Calu3 (cell line): ENCODE measurements around the gene CLEC16A. TPM values are rescaled to one million over a fixed set of nuclear protein-coding genes. Genes with fewer than 3 reads are reported as not detected.
"Not testable (repeated sequence)": the region's sequence is repeated elsewhere in the genome, so short reads cannot be mapped to it uniquely, and the experiment has no call there.

Experiments
- BruUV-seq: library from RNA; stranded (reverse); fragments of 400-500 nt; replicated peaks from 2 replicates; lab custom pipeline; 2021; lab: Mats Ljungman, UMichigan
- CTCF ChIA-PET: fragments of 300-600 bp; sonication (Branson Sonifier 250); formaldehyde crosslinking; loops from one replicate; lab custom pipeline; 2022; ENCODE audit warnings: antibody characterized with exemption; lab: Charles Lee
- DNase-seq: peaks from one replicate; pipeline ENCODE4 v3.0.0; 2022
- H3K27ac Mint-ChIP-seq: one replicate; pipeline ENCODE4 v1.8.0; 2022; ENCODE audit warnings: mixed read lengths; ENCODE audit not compliant: unreplicated experiment
- H3K27me3 Mint-ChIP-seq: one replicate; pipeline ENCODE4 v1.8.0; 2022; ENCODE audit warnings: mixed read lengths; ENCODE audit not compliant: unreplicated experiment
- H3K36me3 Mint-ChIP-seq: one replicate; pipeline ENCODE4 v1.8.0; 2022; ENCODE audit warnings: mild to moderate bottlenecking, moderate library complexity, mixed read lengths; ENCODE audit not compliant: insufficient read depth, unreplicated experiment
- H3K4me1 Mint-ChIP-seq: one replicate; pipeline ENCODE4 v1.8.0; 2022; ENCODE audit warnings: mild to moderate bottlenecking, low read depth, mixed read lengths; ENCODE audit not compliant: unreplicated experiment
- H3K4me3 Mint-ChIP-seq: one replicate; pipeline ENCODE4 v1.8.0; 2022; ENCODE audit warnings: mild to moderate bottlenecking, low read depth, moderate library complexity, mixed read lengths; ENCODE audit not compliant: unreplicated experiment
- H3K9me3 Mint-ChIP-seq: one replicate; pipeline ENCODE4 v1.8.0; 2022; ENCODE audit warnings: low read depth, mixed read lengths; ENCODE audit not compliant: unreplicated experiment
- CTCF ChIP-seq: fragments of 200-600 bp; IDR thresholded peaks from one replicate; pipeline ENCODE4 v1.8.0; 2022; ENCODE audit warnings: antibody characterized with exemption; ENCODE audit not compliant: unreplicated experiment
- intact Hi-C: fragments of 100-400 bp; cut with micrococcal nuclease; formaldehyde crosslinking; loops from one replicate; pipeline ENCODE4 v1.10.0; 2022; ENCODE audit not compliant: unreplicated experiment
- total RNA-seq: library from RNA; stranded (reverse); gene quantifications from 2 replicates; pipeline ENCODE4 v1.2.3, GENCODE V29; 2022

The CLEC16A gene
- total RNA-seq, 1 experiment from 2014 or later, result 33.0 TPM

GRCh38 chr16:10939649-10940234 is 4.6 kb upstream of the CLEC16A start:
- Mint-ChIP-seq H3K36me3 (peaks cover 58% of the 10 kb centered on the region), H3K9me3 (no peaks in the 10 kb centered on the region), H3K27me3 (no peaks in the 10 kb centered on the region), H3K4me1 (peaks cover 38% of the 10 kb centered on the region), H3K27ac (no peak overlapping the region), H3K4me3 (peak overlapping the region; percentile 92)
- intact Hi-C loops, result no loop called here
- DNase-seq, result no peak
- BruUV-seq, result no TSS peak
- CTCF ChIA-PET, result interaction anchor here (0.6 kb wide), 1 partner anchor 628 kb away, joined by 5 read pairs; no protein-coding TSS in a partner anchor
- no peak for TF ChIP-seq CTCF

GRCh38 chr16:10940501-10941079 is 3.8 kb upstream of the CLEC16A start:
- Mint-ChIP-seq H3K4me1 (peaks cover 46% of the 10 kb centered on the region), H3K4me3 (peak overlapping the region; percentile 92), H3K9me3 (no peaks in the 10 kb centered on the region), H3K27me3 (no peaks in the 10 kb centered on the region), H3K27ac (peak overlapping the region; percentile 4), H3K36me3 (peaks cover 62% of the 10 kb centered on the region)
- CTCF ChIA-PET, result interaction anchor here (0.6 to 1.2 kb wide), 3 partner anchors 9 to 629 kb away, joined by 3 to 5 read pairs (median 4); no protein-coding TSS in a partner anchor
- TSS peak; percentile 27 for BruUV-seq
- no peak for DNase-seq
- intact Hi-C loops, result no loop called here
- TF ChIP-seq CTCF, result no peak

GRCh38 chr16:10941127-10941933 is 3.0 kb upstream of the CLEC16A start:
- peak overlapping the region; percentile 92 for H3K4me3 Mint-ChIP-seq
- no peaks in the 10 kb centered on the region for H3K9me3 Mint-ChIP-seq
- CTCF ChIA-PET, result interaction anchor here (0.8 to 1.2 kb wide), 2 partner anchors 8 to 426 kb away, joined by 3 to 4 read pairs; no protein-coding TSS in a partner anchor
- H3K27ac Mint-ChIP-seq, result peak overlapping the region; percentile 56
- peaks cover 54% of the 10 kb centered on the region for H3K4me1 Mint-ChIP-seq
- peaks cover 57% of the 10 kb centered on the region for H3K36me3 Mint-ChIP-seq
- H3K27me3 Mint-ChIP-seq, result no peaks in the 10 kb centered on the region
- TF ChIP-seq CTCF, result no peak
- intact Hi-C loops, result no loop called here
- DNase-seq, result no peak
- BruUV-seq, result no TSS peak

- peaks cover 57% of the 10 kb centered on the region for H3K36me3 Mint-ChIP-seq
- BruUV-seq, intact Hi-C loops, H3K9me3 Mint-ChIP-seq, H3K27me3 Mint-ChIP-seq, H3K27ac Mint-ChIP-seq: not testable (repeated sequence)
- CTCF ChIA-PET, result interaction anchor here (0.6 to 1.0 kb wide), 6 partner anchors 9 to 198 kb away, joined by 3 to 9 read pairs (median 4); partner anchors contain the start of gene NUBP1
- H3K4me1 Mint-ChIP-seq, result peaks cover 60% of the 10 kb centered on the region
- peak; percentile 38 for DNase-seq
- H3K4me3 Mint-ChIP-seq, result peak overlapping the region; percentile 92
Observed at GRCh38 chr16:10941935-10942351, 2.4 kb upstream of the CLEC16A start.
